Pulmonary artery endothelial cell (primary cell): ENCODE results near the gene PIGK. TPM values are rescaled to one million over a fixed set of nuclear protein-coding genes. Genes with fewer than 3 reads are reported as not detected.
"Not testable (repeated sequence)": the region's sequence is repeated elsewhere in the genome, so short reads cannot be mapped to it uniquely, and the experiment has no call there.

Experiments
- DNase-seq: peaks from one replicate; pipeline ENCODE4 v3.0.0-alpha.2; 2011; ENCODE audit warnings: low read depth, low spot score
- total RNA-seq: library from RNA; depleted of rRNA; stranded (reverse); fragments of >200 nt; gene quantifications from 2 replicates; pipeline ENCODE4 v1.2.3, GENCODE V29; 2014

Gene PIGK
- total RNA-seq, 1 donor from 2014 or later: 27.0 TPM

- no peak for DNase-seq
These were observed 25.3 kb downstream of the PIGK start for GRCh38 chr1:77193951-77194350.

- DNase-seq: no peak
These were observed 30.5 kb downstream of the PIGK start for GRCh38 chr1:77188770-77189169.

- DNase-seq: not testable (repeated sequence)
These were observed 32.3 kb downstream of the PIGK start for GRCh38 chr1:77186907-77187306.

GRCh38 chr1:77182083-77182482 is 37.1 kb downstream of the PIGK start:
- DNase-seq: no peak

- DNase-seq: no peak
These were observed 39.6 kb downstream of the PIGK start for GRCh38 chr1:77179632-77180031.

- no peak for DNase-seq
These were observed 43.9 kb downstream of the PIGK start for GRCh38 chr1:77175230-77175844.

- no peak for DNase-seq
These were observed 48.5 kb downstream of the PIGK start for GRCh38 chr1:77170687-77171086.

GRCh38 chr1:77168358-77168757 is 50.9 kb downstream of the PIGK start:
- no peak for DNase-seq

GRCh38 chr1:77164434-77164944 is 54.7 kb downstream of the PIGK start:
- DNase-seq: no peak

- not testable (repeated sequence) for DNase-seq
These were observed 59.5 kb downstream of the PIGK start for GRCh38 chr1:77159706-77160105.

- DNase-seq: no peak
These were observed 63.0 kb downstream of the PIGK start for GRCh38 chr1:77156214-77156613.

GRCh38 chr1:77146270-77146669 is 73.0 kb downstream of the PIGK start:
- DNase-seq: no peak

GRCh38 chr1:77143529-77144121 is 75.6 kb downstream of the PIGK start:
- DNase-seq: no peak

- no peak for DNase-seq
These were observed 79.8 kb downstream of the PIGK start for GRCh38 chr1:77139389-77139788.

- no peak for DNase-seq
These were observed 84.9 kb downstream of the PIGK start for GRCh38 chr1:77134359-77134758.

GRCh38 chr1:77133731-77134358 is 85.4 kb downstream of the PIGK start:
- no peak for DNase-seq

GRCh38 chr1:77126307-77126706 is 92.9 kb downstream of the PIGK start:
- DNase-seq: peak; percentile 36

GRCh38 chr1:77121503-77121902 is 97.7 kb downstream of the PIGK start:
- no peak for DNase-seq

GRCh38 chr1:77120950-77121349 is 98.3 kb downstream of the PIGK start:
- no peak for DNase-seq

GRCh38 chr1:77118712-77119111 is 100.5 kb downstream of the PIGK start:
- DNase-seq: no peak

GRCh38 chr1:77104672-77105071 is 114.6 kb downstream of the PIGK start:
- DNase-seq: no peak

- no peak for DNase-seq
These were observed 115.7 kb downstream of the PIGK start for GRCh38 chr1:77103486-77103885.

- no peak for DNase-seq
These were observed 118.4 kb downstream of the PIGK start for GRCh38 chr1:77100875-77101274.
